Measurements from ENCODE around the gene PFN1. TPM values are rescaled to one million over a fixed set of nuclear protein-coding genes. Genes with fewer than 3 reads are reported as not detected.

Gene PFN1
- total RNA-seq, 1 donor from 2014 or later: 1,046 TPM

DNA sequence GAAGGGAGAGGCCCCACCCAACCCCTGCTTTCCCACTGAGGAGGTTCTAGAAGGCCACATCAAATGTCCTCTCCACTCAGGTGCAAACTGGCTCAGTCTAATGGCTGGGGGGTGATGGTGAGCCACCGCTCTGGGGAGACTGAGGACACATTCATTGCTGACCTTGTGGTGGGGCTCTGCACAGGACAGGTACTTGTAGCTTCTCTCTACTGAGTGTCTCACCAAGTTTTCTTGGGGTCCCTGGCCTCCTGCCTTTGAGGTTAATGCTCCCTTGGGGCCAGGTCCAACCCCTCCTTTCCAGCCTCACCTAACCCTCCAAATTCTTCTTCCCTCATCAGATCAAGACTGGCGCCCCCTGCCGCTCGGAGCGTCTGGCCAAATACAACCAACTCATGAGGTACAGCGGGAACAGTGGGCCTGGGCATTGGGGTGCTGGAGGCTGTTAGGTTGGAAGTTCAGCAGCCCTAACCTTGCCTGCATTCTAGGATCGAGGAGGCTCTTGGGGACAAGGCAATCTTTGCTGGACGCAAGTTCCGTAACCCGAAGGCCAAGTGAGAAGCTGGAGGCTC lies 8.2 kb upstream of the PFN1 start:
- TF ChIP-seq, protein P1, sequence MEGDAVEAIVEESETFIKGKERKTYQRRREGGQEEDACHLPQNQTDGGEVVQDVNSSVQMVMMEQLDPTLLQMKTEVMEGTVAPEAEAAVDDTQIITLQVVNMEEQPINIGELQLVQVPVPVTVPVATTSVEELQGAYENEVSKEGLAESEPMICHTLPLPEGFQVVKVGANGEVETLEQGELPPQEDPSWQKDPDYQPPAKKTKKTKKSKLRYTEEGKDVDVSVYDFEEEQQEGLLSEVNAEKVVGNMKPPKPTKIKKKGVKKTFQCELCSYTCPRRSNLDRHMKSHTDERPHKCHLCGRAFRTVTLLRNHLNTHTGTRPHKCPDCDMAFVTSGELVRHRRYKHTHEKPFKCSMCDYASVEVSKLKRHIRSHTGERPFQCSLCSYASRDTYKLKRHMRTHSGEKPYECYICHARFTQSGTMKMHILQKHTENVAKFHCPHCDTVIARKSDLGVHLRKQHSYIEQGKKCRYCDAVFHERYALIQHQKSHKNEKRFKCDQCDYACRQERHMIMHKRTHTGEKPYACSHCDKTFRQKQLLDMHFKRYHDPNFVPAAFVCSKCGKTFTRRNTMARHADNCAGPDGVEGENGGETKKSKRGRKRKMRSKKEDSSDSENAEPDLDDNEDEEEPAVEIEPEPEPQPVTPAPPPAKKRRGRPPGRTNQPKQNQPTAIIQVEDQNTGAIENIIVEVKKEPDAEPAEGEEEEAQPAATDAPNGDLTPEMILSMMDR (IDR thresholded peaks at IDR 0.05): no peak

DNA sequence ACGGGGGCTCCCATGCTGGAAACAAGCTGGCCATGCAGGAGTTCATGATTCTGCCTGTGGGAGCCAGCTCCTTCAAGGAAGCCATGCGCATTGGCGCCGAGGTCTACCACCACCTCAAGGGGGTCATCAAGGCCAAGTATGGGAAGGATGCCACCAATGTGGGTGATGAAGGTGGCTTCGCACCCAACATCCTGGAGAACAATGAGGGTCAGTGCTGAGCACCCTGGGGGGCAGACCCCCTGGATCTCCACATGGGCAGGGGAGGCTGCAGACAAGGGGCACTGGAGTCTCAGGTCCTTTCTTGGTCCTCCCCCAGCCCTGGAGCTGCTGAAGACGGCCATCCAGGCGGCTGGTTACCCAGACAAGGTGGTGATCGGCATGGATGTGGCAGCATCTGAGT lies 6.8 kb upstream of the PFN1 start:
- TF ChIP-seq, protein P1 (IDR thresholded peaks at IDR 0.05): no peak
- H3K4me1 ChIP-seq: peaks cover 2 to 30% of the 10 kb centered on the region in 2 donors
- intact Hi-C loops (cut with DNase I): no loop called here
- H3K9me3 ChIP-seq: no peaks in the 10 kb centered on the region
- H3K4me3 ChIP-seq: no peak overlapping the region
- no peak for DNase-seq (ENCODE audit: low spot score in 2 of 2)
- H3K27ac ChIP-seq: no peak overlapping the region
- peaks cover 12 to 22% of the 10 kb centered on the region in 2 donors for H3K36me3 ChIP-seq
- no peaks in the 10 kb centered on the region for H3K27me3 ChIP-seq

More for the DNA sequence above, 8.2 kb upstream of the PFN1 start:
- DNase-seq (ENCODE audit: low spot score in 2 of 2): no peak
- no peak overlapping the region for H3K27ac ChIP-seq
- intact Hi-C loops (cut with DNase I): no loop called here
- no peaks in the 10 kb centered on the region for H3K9me3 ChIP-seq
- H3K27me3 ChIP-seq: no peaks in the 10 kb centered on the region
- peaks cover 2 to 17% of the 10 kb centered on the region in 2 donors for H3K4me1 ChIP-seq
- H3K36me3 ChIP-seq: peaks cover 23 to 34% of the 10 kb centered on the region in 2 donors
- H3K4me3 ChIP-seq: no peak overlapping the region

DNA sequence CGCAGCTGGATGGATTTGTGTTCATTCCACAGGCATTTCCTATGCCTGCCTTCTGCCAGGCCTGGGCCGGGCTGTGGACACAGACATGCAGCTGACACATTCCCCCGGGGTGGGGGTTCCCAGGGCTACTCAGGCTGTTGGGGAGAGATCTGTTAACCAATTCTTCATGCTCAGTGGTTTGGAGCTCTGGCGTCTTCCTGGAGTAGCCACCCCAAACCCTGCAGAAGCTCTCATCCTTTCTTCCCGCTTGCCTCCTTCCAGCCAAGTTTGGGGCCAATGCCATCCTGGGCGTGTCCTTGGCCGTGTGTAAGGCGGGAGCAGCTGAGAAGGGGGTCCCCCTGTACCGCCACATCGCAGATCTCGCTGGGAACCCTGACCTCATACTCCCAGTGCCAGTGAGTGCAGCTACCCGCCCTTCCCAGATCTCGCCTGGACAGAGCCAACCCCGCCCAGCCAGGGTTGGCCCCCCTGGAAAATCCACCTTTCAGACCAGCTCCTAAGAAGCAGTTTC lies 5.2 kb upstream of the PFN1 start:
- Histone ChIP-seq H3K4me1 (peaks cover 2 to 31% of the 10 kb centered on the region in 2 donors), H3K27ac (peak overlapping the region; percentile 88 to 93), H3K9me3 (no peaks in the 10 kb centered on the region), H3K27me3 (no peaks in the 10 kb centered on the region), H3K36me3 (peaks cover 2 to 11% of the 10 kb centered on the region in 2 donors), H3K4me3 (peak overlapping the region in 1 of 2 donors; percentile 10)
- DNase-seq (ENCODE audit: low spot score in 2 of 2): peak; percentile 25 to 82
- intact Hi-C loops (cut with DNase I): no loop called here
- TF ChIP-seq, protein P1 (IDR thresholded peaks at IDR 0.05): no peak

DNA sequence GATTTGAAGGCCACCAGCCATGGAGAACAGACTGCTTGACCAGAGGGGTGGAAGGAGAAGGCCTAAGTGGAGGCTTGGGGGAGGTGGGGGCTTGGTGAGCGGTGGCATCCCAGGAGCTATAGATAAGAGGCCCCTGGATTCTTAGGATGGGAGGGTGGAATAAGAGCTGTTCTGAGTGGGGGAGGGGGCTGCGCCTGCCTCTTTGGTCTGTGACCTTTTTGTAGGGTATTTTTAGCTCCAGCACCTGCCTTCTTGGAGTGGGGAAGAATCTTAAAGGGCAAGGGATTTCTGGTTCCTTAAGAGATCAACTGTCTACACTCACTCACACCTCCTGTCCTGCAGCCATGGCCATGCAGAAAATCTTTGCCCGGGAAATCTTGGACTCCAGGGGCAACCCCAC lies 3.2 kb upstream of the PFN1 start:
- peak overlapping the region; percentile 93 to 99 for H3K27ac ChIP-seq
- no peak for DNase-seq (ENCODE audit: low spot score in 2 of 2)
- no peak overlapping the region for H3K4me3 ChIP-seq
- no peaks in the 10 kb centered on the region for H3K27me3 ChIP-seq
- TF ChIP-seq, protein P1 (IDR thresholded peaks at IDR 0.05): no peak
- H3K9me3 ChIP-seq: no peaks in the 10 kb centered on the region
- peaks cover 3 to 31% of the 10 kb centered on the region in 2 donors for H3K4me1 ChIP-seq
- intact Hi-C loops (cut with DNase I): no loop called here
- peaks cover 0 to 4% of the 10 kb centered on the region in 2 donors for H3K36me3 ChIP-seq

DNA sequence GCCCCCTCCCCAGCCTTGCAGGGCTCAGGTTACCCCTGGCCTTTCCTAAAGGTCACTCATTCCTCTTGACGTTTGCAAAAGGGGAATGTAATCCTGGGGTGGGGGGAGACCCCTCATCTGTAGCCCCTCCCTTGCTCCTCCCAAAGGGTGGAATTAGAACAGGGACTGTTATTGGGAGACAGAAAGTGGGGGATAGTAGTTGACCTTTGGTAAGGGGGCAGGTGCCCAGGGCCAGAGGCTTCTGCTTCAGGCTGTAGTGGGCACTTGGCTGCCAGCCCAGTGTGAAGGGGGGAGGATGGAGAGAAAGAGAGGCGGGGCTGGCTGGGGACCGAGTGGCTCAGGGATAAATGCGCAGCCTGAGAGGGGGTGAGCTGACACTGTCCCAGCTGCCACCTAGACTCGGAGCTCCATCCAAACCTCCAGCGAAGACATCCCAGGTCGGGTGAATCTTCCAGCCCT lies 2.4 kb upstream of the PFN1 start, which contains the start of gene ENO3:
Gene ENO3 (plus strand): TSS at position 374 of the 459 bp plus-strand sequence. CDS start 711 bp downstream, outside the sequence.
- intact Hi-C loops (cut with DNase I): no loop called here
- Histone ChIP-seq H3K27me3 (no peaks in the 10 kb centered on the region), H3K4me1 (peaks cover 10 to 37% of the 10 kb centered on the region in 2 donors), H3K27ac (peak within 1 kb of the TSS; percentile 93 to 99), H3K9me3 (no peaks in the 10 kb centered on the region), H3K36me3 (peaks cover 6 to 11% of the 10 kb centered on the region in 2 donors), H3K4me3 (peak within 1 kb of the TSS; percentile 94 to 100)
- DNase-seq (ENCODE audit: low spot score in 2 of 2): no peak
- TF ChIP-seq, protein P1 (IDR thresholded peaks at IDR 0.05): no peak

Measured in ascending aorta (tissue), 2 donors.